H9 (cell line): ENCODE data around the gene DYNC1H1. TPM values are rescaled to one million over a fixed set of nuclear protein-coding genes. Genes with fewer than 3 reads are reported as not detected.

Source experiments
- DNase-seq: peaks from one replicate; pipeline ENCODE4 v3.0.0-alpha.2; 2017
- H2AFZ ChIP-seq: one replicate; pipeline ENCODE4 v1.6.1; 2013; ENCODE audit warnings: mild to moderate bottlenecking, low read length, control low read depth, moderate library complexity
- H2AK5ac ChIP-seq: 2 replicates; pipeline ENCODE4 v1.6.1; 2013; ENCODE audit warnings: low read length, control low read depth, mixed read lengths; ENCODE audit not compliant: insufficient read length
- H2BK120ac ChIP-seq: one replicate; pipeline ENCODE4 v1.6.1; 2013; ENCODE audit warnings: low read depth, mild to moderate bottlenecking, low read length, control low read depth, inconsistent platforms; ENCODE audit not compliant: poor library complexity, severe bottlenecking
- H2BK12ac ChIP-seq: 2 replicates; pipeline ENCODE4 v1.6.1; 2013; ENCODE audit warnings: low read length, control low read depth, mixed read lengths, low read depth; ENCODE audit not compliant: insufficient read length
- H2BK15ac ChIP-seq: 2 replicates; pipeline ENCODE4 v1.6.1; 2013; ENCODE audit warnings: low read depth, low read length, control low read depth
- H2BK20ac ChIP-seq: one replicate; pipeline ENCODE4 v1.6.1; 2013; ENCODE audit warnings: low read depth, mild to moderate bottlenecking, low read length, control low read depth, inconsistent platforms; ENCODE audit not compliant: poor library complexity, severe bottlenecking
- H2BK5ac ChIP-seq: 2 replicates; pipeline ENCODE4 v1.6.1; 2013; ENCODE audit warnings: low read length, control low read depth, mixed read lengths; ENCODE audit not compliant: insufficient read length
- H3K14ac ChIP-seq: 2 replicates; pipeline ENCODE4 v1.6.1; 2013; ENCODE audit warnings: low read length, control low read depth; ENCODE audit not compliant: insufficient read depth
- H3K18ac ChIP-seq: 2 replicates; pipeline ENCODE4 v1.6.1; 2013; ENCODE audit warnings: low read depth, mild to moderate bottlenecking, mixed read lengths, low read length, control low read depth; ENCODE audit not compliant: insufficient read length
- H3K23ac ChIP-seq: 2 replicates; pipeline ENCODE4 v1.6.1; 2013; ENCODE audit warnings: low read length, control low read depth, mixed read lengths, low read depth; ENCODE audit not compliant: insufficient read length
- H3K23me2 ChIP-seq: 2 replicates; pipeline ENCODE4 v1.6.1; 2013; ENCODE audit warnings: low read depth, mild to moderate bottlenecking, mixed read lengths, low read length, control low read depth; ENCODE audit not compliant: insufficient read length, poor library complexity, severe bottlenecking
- H3K27ac ChIP-seq: 2 replicates; pipeline ENCODE4 v1.5.1; 2013; ENCODE audit warnings: low read length, control low read depth, mixed read lengths, low read depth; ENCODE audit not compliant: insufficient read length
- H3K27me3 ChIP-seq: 2 replicates; pipeline ENCODE4 v1.6.1; 2013; ENCODE audit warnings: low read length, control low read depth, inconsistent platforms; ENCODE audit not compliant: insufficient read depth
- H3K4ac ChIP-seq: 2 replicates; pipeline ENCODE4 v1.6.1; 2013; ENCODE audit warnings: low read depth, mild to moderate bottlenecking, control low read depth, inconsistent platforms, low read length, moderate library complexity
- H3K4me1 ChIP-seq: 2 replicates; pipeline ENCODE4 v1.6.1; 2013; ENCODE audit warnings: low read length, control low read depth, inconsistent platforms; ENCODE audit not compliant: insufficient read depth
- H3K4me2 ChIP-seq: 2 replicates; pipeline ENCODE4 v1.6.1; 2013; ENCODE audit warnings: low read length, control low read depth, mixed read lengths; ENCODE audit not compliant: insufficient read length, insufficient read depth
- H3K56ac ChIP-seq: 2 replicates; pipeline ENCODE4 v1.6.1; 2013; ENCODE audit warnings: low read depth, mild to moderate bottlenecking, mixed read lengths, low read length, control low read depth; ENCODE audit not compliant: insufficient read length
- H3K79me1 ChIP-seq: 2 replicates; pipeline ENCODE4 v1.6.1; 2013; ENCODE audit warnings: low read depth, mild to moderate bottlenecking, moderate library complexity, low read length, control low read depth, inconsistent platforms; ENCODE audit not compliant: insufficient read depth, poor library complexity, severe bottlenecking
- H3K79me2 ChIP-seq: 2 replicates; pipeline ENCODE4 v1.6.1; 2013; ENCODE audit warnings: low read length, control low read depth, inconsistent platforms; ENCODE audit not compliant: insufficient read depth
- H3K9ac ChIP-seq: 2 replicates; pipeline ENCODE4 v1.6.1; 2013; ENCODE audit warnings: low read length, control low read depth, mixed read lengths; ENCODE audit not compliant: insufficient read length; ENCODE audit errors: extremely low read depth
- H3K9me3 ChIP-seq: one replicate; pipeline ENCODE4 v1.6.1; 2013; ENCODE audit warnings: low read depth, low read length, inconsistent platforms; ENCODE audit not compliant: control insufficient read depth
- H3T11ph ChIP-seq: one replicate; pipeline ENCODE4 v1.6.1; 2013; ENCODE audit warnings: mild to moderate bottlenecking, low read length, control low read depth, inconsistent platforms
- H4K20me1 ChIP-seq: one replicate; pipeline ENCODE4 v1.6.1; 2013; ENCODE audit not compliant: control insufficient read depth, insufficient read length, insufficient read depth
- H4K5ac ChIP-seq: 2 replicates; pipeline ENCODE4 v1.6.1; 2013; ENCODE audit warnings: low read depth, mild to moderate bottlenecking, mixed read lengths, low read length, control low read depth; ENCODE audit not compliant: insufficient read length
- H4K8ac ChIP-seq: replicated peaks from 2 replicates; pipeline ENCODE4 v1.6.1; 2013; ENCODE audit warnings: low read length, control low read depth, mixed read lengths, low read depth; ENCODE audit not compliant: insufficient read length
- H4K91ac ChIP-seq: 2 replicates; pipeline ENCODE4 v1.6.1; 2013; ENCODE audit warnings: low read depth, mild to moderate bottlenecking, moderate library complexity, mixed read lengths, low read length, control low read depth; ENCODE audit not compliant: insufficient read length
- H3K27ac Mint-ChIP-seq, 3 experiments: 2 replicates in 2 of 3; 3 replicates in 1 of 3; pipeline ENCODE4 v1.8.0; 2020 to 2021; ENCODE audit warnings: mixed read lengths in 3 of 3, mild to moderate bottlenecking in 1 of 3, moderate library complexity in 1 of 3
- H3K27me3 Mint-ChIP-seq: 2 replicates; pipeline ENCODE4 v1.8.0; 2021; ENCODE audit warnings: low read depth, mild to moderate bottlenecking, moderate library complexity, mixed read lengths
- H3K36me3 Mint-ChIP-seq, 3 experiments: 2 replicates in 2 of 3; 3 replicates in 1 of 3; pipeline ENCODE4 v1.8.0; 2020 to 2021; ENCODE audit warnings: low read depth in 3 of 3, mixed read lengths in 3 of 3; ENCODE audit not compliant: insufficient read depth in 1 of 3
- H3K4me1 Mint-ChIP-seq, 2 experiments: 2 replicates each; pipeline ENCODE4 v1.8.0; 2020; ENCODE audit warnings: mixed read lengths in 2 of 2
- H3K4me3 Mint-ChIP-seq, 2 experiments: 2 replicates in 1 of 2; 3 replicates in 1 of 2; pipeline ENCODE4 v1.8.0; 2020 to 2021; ENCODE audit warnings: mild to moderate bottlenecking in 2 of 2, mixed read lengths in 2 of 2, moderate library complexity in 1 of 2
- H3K9me3 Mint-ChIP-seq, 2 experiments: 2 replicates in 1 of 2; 3 replicates in 1 of 2; pipeline ENCODE4 v1.8.0; 2020; ENCODE audit warnings: mild to moderate bottlenecking in 2 of 2, mixed read lengths in 2 of 2, moderate library complexity in 1 of 2
- CTCF ChIP-seq: fragments of 200-600 bp; sonication (generic); conservative IDR thresholded peaks from 3 replicates; pipeline ENCODE4 v1.8.0; 2021; ENCODE audit warnings: antibody characterized with exemption, mild to moderate bottlenecking
- WGBS: extraction: QIAGEN DNeasy Blood & Tissue Kit; methylation state at CpG from one replicate; pipeline ENCODE4 v1.1.7; 2013; ENCODE audit warnings: missing lambda C conversion rate, low lambda C conversion rate, mixed read lengths; ENCODE audit not compliant: insufficient read length; ENCODE audit errors: extremely low coverage; 5-methylcytosine and 5-hydroxymethylcytosine counted together
- total RNA-seq: library from RNA; stranded (reverse); gene quantifications from 2 replicates; pipeline ENCODE4 v1.2.1, GENCODE V29; 2021

The DYNC1H1 gene
- total RNA-seq, 1 experiment from 2014 or later = 359 TPM

GRCh38 chr14:102015045-102015685 lies 50.8 kb downstream of the DYNC1H1 start:
- H3K4me1 Mint-ChIP-seq = no peaks in the 10 kb centered on the region
- Histone ChIP-seq H3K56ac (no peak overlapping the region), H4K20me1 (no peaks in the 10 kb centered on the region), H3K27ac (no peak overlapping the region), H4K91ac (no peak overlapping the region), H3K4me2 (no peak overlapping the region), H3K23ac (no peak overlapping the region), H2BK120ac (no peak overlapping the region), H2AK5ac (no peak overlapping the region), H4K5ac (no peak overlapping the region), H4K8ac (no peak overlapping the region), H2BK20ac (no peak overlapping the region), H3K4me1 (no peaks in the 10 kb centered on the region), H2BK5ac (no peak overlapping the region), H2BK12ac (no peak overlapping the region), H3K18ac (no peak overlapping the region), H3K9me3 (no peaks in the 10 kb centered on the region), H3T11ph (no peak overlapping the region), H3K4ac (no peak overlapping the region), H2AFZ (no peak overlapping the region), H3K27me3 (no peaks in the 10 kb centered on the region), H3K23me2 (no peaks in the 10 kb centered on the region), H2BK15ac (no peak overlapping the region), H3K79me2 (no peaks in the 10 kb centered on the region), H3K79me1 (no peaks in the 10 kb centered on the region), H3K14ac (no peak overlapping the region), H3K9ac (no peak overlapping the region)
- H3K9me3 Mint-ChIP-seq = no peaks in the 10 kb centered on the region
- no peak overlapping the region for H3K4me3 Mint-ChIP-seq
- H3K27ac Mint-ChIP-seq = no peak overlapping the region
- no peak for TF ChIP-seq CTCF
- H3K27me3 Mint-ChIP-seq = no peaks in the 10 kb centered on the region; the same call in 1 of the 2 replicates
- peaks cover 81 to 98% (median 97%) of the 10 kb centered on the region in 3 experiments; a peak in 6 of 7 replicates for H3K36me3 Mint-ChIP-seq
- no CpG with 5 or more reads among the region's 16 CpGs for WGBS
- DNase-seq = no peak
